GM12874 (cell line): Measurements from ENCODE around the gene RAP1GAP2.
A peak's percentile ranks its signal among the peaks of the same experiment; 100 is the strongest.

Source experiments
- TF ChIP-seq, protein P1 (sequence below): IDR thresholded peaks from 2 replicates; pipeline ENCODE4 v1.5.1; 2011; ENCODE audit warnings: low read depth, mild to moderate bottlenecking, control low read depth, low read length, moderate library complexity; ENCODE audit not compliant: insufficient read depth

RAP1GAP2 gene

DNA sequence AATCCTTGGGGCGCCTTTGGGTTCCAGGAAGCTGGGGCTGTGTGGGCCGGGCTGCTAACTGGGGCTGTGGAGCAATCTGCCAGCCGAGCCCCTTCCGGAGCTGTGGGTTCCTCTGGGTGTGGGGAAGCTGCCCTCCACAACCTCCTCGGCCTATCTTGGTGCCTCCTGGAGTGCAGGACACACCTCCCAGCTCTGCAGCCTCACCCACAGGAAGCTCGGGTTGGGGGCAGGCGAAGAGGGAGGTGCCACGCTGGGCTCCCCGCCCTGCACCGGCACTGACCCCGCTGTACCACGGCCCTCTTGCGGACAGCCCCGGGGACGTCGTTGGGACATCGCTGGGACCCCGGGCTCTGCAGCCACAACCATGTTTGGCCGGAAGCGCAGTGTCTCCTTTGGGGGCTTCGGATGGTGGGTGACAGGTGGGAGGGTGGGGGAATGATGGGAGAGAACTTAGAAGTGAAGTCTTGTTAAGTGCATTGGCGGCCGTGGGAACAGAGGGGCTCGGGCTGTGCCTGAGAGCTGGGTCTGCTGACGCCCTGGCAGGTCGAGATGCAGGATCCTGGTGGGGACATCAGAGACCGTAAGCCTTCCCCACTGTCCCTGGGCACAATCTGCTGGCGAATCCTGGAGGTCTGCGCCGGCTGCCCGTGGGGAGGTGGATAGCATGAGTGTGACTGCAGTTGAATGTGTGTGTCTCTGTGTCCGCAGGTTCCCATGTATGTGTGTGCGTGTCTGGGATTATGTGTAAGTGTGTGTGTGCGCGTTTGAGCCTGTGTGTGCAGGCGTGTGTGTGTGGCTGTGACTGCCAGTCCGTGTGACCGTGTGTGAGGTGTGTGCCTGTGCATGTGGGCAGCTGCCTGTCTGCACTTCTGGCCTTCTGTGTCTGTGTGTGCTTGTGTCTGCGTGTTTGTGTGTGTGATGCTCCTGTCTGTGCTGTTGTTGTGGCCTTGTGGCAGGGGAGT is at the start of gene RAP1GAP2:
TSS of gene RAP1GAP2 (plus strand) at position 275 of the 962 bp plus-strand sequence. CDS start at position 365, 90 bp downstream.
- TF ChIP-seq, protein P1, sequence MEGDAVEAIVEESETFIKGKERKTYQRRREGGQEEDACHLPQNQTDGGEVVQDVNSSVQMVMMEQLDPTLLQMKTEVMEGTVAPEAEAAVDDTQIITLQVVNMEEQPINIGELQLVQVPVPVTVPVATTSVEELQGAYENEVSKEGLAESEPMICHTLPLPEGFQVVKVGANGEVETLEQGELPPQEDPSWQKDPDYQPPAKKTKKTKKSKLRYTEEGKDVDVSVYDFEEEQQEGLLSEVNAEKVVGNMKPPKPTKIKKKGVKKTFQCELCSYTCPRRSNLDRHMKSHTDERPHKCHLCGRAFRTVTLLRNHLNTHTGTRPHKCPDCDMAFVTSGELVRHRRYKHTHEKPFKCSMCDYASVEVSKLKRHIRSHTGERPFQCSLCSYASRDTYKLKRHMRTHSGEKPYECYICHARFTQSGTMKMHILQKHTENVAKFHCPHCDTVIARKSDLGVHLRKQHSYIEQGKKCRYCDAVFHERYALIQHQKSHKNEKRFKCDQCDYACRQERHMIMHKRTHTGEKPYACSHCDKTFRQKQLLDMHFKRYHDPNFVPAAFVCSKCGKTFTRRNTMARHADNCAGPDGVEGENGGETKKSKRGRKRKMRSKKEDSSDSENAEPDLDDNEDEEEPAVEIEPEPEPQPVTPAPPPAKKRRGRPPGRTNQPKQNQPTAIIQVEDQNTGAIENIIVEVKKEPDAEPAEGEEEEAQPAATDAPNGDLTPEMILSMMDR = peak; percentile 20; the same call in 1 of the 2 replicates

DNA sequence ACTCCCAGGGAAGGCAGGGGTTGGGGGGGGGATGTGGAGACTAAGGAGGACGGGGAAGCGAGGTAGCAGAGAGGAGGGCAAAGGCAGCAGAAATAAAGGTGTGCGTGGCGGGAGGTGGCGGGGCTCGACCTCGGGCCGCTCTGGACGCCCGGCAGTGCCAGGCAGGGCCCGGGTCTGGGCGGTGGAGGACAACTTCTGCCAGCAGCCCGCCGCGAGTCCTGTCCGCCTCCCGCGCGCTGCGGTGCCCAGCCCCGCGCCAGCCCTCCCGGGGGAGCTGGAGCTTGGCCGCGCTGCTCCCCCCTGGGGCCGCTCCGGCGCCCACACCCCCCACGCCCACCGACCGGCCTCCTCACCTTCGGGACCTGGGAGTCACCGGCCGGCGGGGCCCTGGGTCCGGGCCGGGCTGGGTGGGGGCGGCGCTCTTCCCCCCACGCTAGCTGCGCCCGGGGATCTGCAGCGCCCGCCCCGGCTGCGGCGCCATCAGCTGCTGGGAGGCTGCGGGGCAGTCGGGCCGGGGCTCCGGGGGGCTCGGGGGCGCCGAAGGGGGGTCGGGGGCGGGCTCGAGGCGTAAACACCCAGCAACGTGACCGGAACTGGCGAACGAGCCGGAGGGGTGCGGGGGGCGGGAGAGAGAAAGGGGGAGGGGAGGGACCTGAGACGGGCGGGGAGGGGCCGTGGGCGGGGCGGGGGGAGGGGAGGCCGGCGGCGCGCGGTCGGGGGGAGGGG is 47.0 kb upstream of the RAP1GAP2 start, which contains the start of gene CCDC92B:
TSS of gene CCDC92B (minus strand) at position 595 of the 726 bp plus-strand sequence. CDS start 14,507 bp downstream, outside the sequence.
- TF ChIP-seq, protein P1 = no peak

DNA sequence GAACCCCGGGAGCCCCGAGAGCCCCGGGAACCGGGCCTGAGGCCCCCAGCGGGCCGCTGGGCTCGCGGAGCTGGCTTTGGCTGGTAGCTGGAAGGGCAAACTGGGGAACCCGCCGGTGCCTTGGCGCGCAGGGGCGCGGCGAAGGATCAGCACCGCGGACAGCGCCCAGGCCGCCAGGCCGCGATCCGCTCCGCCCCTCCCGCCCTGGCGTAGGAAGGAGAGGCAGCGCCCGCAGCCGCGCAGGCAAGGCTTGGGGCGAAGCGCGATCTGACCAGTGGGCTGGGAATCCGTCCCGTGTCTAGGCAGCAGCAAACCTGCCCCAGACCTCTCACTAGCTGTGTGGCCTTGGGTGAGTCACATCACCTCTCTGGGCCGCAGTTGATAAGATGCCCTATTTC is 46.5 kb upstream of the RAP1GAP2 start:
- TF ChIP-seq, protein P1 = no peak

DNA sequence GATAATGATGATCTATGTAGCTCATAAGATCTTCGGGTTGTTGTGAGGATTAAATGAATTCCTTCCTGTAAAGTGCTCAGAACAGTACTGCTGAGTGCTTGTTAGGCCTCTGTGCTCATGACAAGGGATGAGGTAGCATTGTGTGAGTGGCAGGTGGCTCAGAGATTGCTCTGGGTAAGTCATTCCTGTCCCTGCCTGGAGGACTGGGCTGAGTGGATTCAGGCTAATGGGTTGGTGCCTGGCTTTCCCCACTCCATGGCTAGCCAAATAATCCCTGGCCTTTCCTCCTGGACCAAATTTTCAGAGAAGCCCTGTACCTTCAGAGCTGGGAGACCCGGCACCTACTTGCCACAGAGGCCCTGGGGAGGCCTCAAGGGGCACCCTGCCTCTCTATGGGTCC is 45.5 kb upstream of the RAP1GAP2 start:
- TF ChIP-seq, protein P1 = no peak

DNA sequence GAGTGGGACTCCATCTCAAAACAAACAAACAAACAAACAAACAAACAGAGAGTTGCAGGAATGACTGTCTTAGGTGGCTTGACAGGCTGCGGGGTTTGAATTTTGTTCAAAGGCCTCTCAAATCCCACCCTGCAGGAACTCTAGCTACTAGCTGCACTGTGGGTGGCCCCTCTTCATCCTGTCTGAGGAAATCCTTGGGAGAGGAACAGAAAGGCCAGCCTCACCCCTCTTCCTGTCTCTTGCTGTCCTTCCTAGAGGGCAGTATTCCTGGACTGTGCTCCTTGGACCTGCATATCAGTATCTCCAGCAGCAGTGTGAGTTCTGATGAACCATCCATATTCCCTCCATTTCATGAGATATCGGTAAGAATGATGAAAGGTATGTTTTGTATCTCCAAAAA is 44.7 kb upstream of the RAP1GAP2 start:
- TF ChIP-seq, protein P1 = no peak

DNA sequence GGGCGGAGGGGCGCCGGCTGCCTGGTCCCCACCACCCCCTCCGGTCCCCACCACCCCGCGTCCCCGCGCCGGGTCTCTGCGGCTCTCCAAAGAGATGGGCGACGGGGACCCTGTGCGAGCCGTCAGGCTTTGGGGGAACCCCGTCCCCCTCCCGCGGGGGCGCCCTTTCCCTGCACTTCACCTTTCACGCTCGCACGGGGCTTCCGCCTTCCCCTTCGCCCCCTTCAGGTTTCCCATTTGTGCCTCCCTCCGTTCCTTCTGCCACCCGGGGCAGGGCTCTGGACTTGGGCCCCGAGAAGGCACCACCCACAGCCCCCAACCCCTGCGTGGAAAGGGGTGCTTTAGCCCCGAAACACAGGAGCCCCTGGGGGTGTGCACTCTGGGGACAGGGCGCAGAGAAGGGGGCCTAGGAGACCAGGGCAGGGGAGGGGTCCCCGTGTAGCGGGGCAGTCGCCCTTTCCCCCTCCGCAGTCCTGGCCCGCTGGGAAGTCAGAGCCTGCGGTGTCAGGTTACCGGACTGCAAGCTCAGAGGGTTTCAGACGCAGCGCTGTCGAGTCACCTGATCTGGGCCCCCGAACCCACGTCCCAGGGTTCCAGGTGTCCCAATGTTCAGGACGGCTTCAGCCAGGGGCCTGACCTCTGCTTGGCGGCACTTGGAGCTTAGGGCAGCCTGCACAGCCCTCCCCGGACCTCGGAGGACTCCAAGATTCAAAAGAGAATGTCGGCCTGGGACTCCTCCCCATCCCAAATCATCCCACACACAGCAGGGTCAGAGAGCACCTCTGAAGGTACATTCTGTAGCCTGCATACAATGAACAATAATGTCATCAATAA is 40.1 kb upstream of the RAP1GAP2 start:
- TF ChIP-seq, protein P1 = no peak
